IMR-90 (cell line): Measurements from ENCODE around the gene SLF1. TPM values are rescaled to one million over a fixed set of nuclear protein-coding genes. Genes with fewer than 3 reads are reported as not detected.

ENCODE experiments used
- ATAC-seq: fragments of 200-7000 bp; cut with Tn5 transposase; 2 replicates; pipeline ENCODE4 v1.9.1; 2020; ENCODE audit warnings: low read depth, mild to moderate bottlenecking, moderate library complexity
- BruUV-seq: library from RNA; stranded (reverse); fragments of 400-500 nt; replicated peaks from 2 replicates; lab custom pipeline; 2021; lab: Mats Ljungman, UMichigan
- CTCF ChIA-PET: fragments of 300-600 bp; formaldehyde crosslinking; extraction: SDS; loops from one replicate; lab custom pipeline; 2021; ENCODE audit warnings: antibody characterized with exemption; lab: Yijun Ruan, JAX
- POLR2A ChIA-PET: fragments of 300-600 bp; sonication (Branson Sonifier 250); formaldehyde crosslinking; loops from one replicate; lab custom pipeline; 2022; ENCODE audit warnings: antibody characterized with exemption; ENCODE audit not compliant: unreplicated experiment; lab: Charles Lee
- DNase-seq: peaks from one replicate; pipeline ENCODE4 v3.0.0; 2013
- H2AFZ ChIP-seq: replicated peaks from 2 replicates; pipeline ENCODE3; 2013; ENCODE audit warnings: low read length, mild to moderate bottlenecking; ENCODE audit not compliant: poor library complexity
- H2AK5ac ChIP-seq: 2 replicates; pipeline ENCODE4 v1.6.1; 2013; ENCODE audit warnings: low read depth, low read length, inconsistent platforms
- H2AK9ac ChIP-seq: replicated peaks from 2 replicates; pipeline ENCODE3; 2013; ENCODE audit warnings: mild to moderate bottlenecking, low read depth, low read length, moderate library complexity; ENCODE audit not compliant: poor library complexity
- H2BK120ac ChIP-seq: 2 replicates; pipeline ENCODE4 v1.6.1; 2013; ENCODE audit warnings: low read depth, low read length, inconsistent platforms
- H2BK15ac ChIP-seq: 3 replicates; pipeline ENCODE4 v1.6.1; 2013; ENCODE audit warnings: low read depth, low read length, inconsistent platforms
- H2BK20ac ChIP-seq: 2 replicates; pipeline ENCODE4 v1.6.1; 2013; ENCODE audit warnings: low read depth, mild to moderate bottlenecking, inconsistent platforms, low read length, moderate library complexity
- H2BK5ac ChIP-seq: 2 replicates; pipeline ENCODE4 v1.6.1; 2013; ENCODE audit warnings: mild to moderate bottlenecking, low read depth, low read length, inconsistent platforms; ENCODE audit not compliant: poor library complexity, severe bottlenecking
- H3K14ac ChIP-seq: replicated peaks from 2 replicates; pipeline ENCODE4 v1.6.1; 2013; ENCODE audit warnings: low read depth, low read length, inconsistent platforms
- H3K18ac ChIP-seq: 2 replicates; pipeline ENCODE4 v1.6.1; 2013; ENCODE audit warnings: low read depth, low read length, control low read depth
- H3K23ac ChIP-seq: 2 replicates; pipeline ENCODE4 v1.6.1; 2013; ENCODE audit warnings: low read depth, low read length, inconsistent platforms
- H3K27ac ChIP-seq: 2 replicates; pipeline ENCODE4 v1.5.1; 2013; ENCODE audit warnings: mild to moderate bottlenecking, control low read depth, low read length; ENCODE audit not compliant: insufficient read depth
- H3K27me3 ChIP-seq: 2 replicates; pipeline ENCODE4 v1.6.1; 2013; ENCODE audit warnings: low read length; ENCODE audit not compliant: control insufficient read depth, insufficient read depth
- H3K36me3 ChIP-seq: 2 replicates; pipeline ENCODE4 v1.6.1; 2013; ENCODE audit warnings: low read length, mixed read lengths; ENCODE audit not compliant: control insufficient read depth, insufficient read depth
- H3K4ac ChIP-seq: 2 replicates; pipeline ENCODE4 v1.6.1; 2013; ENCODE audit warnings: low read depth, low read length, inconsistent platforms
- H3K4me1 ChIP-seq: 2 replicates; pipeline ENCODE4 v1.6.1; 2013; ENCODE audit warnings: low read length, mixed read lengths; ENCODE audit not compliant: control insufficient read depth, insufficient read depth
- H3K4me2 ChIP-seq: 2 replicates; pipeline ENCODE4 v1.6.1; 2013; ENCODE audit warnings: low read depth, mild to moderate bottlenecking, control low read depth, low read length, moderate library complexity
- H3K4me3 ChIP-seq: 2 replicates; pipeline ENCODE4 v1.5.1; 2013; ENCODE audit warnings: low read depth, mild to moderate bottlenecking, control low read depth, low read length, moderate library complexity; ENCODE audit not compliant: insufficient read depth
- H3K56ac ChIP-seq: 2 replicates; pipeline ENCODE4 v1.6.1; 2013; ENCODE audit warnings: low read length, inconsistent platforms; ENCODE audit not compliant: insufficient read depth; ENCODE audit errors: extremely low read depth
- H3K79me1 ChIP-seq, 2 experiments: 2 replicates each; pipeline ENCODE4 v1.6.1; 2013; ENCODE audit warnings: low read length in 2 of 2, inconsistent platforms in 1 of 2, low read depth in 1 of 2
- H3K9ac ChIP-seq: 2 replicates; pipeline ENCODE4 v1.6.1; 2013; ENCODE audit warnings: low read depth, low read length, control low read depth
- H3K9me1 ChIP-seq: 2 replicates; pipeline ENCODE4 v1.6.1; 2013; ENCODE audit warnings: low read length, inconsistent platforms; ENCODE audit not compliant: insufficient read depth
- H3K9me3 ChIP-seq: 2 replicates; pipeline ENCODE4 v1.6.1; 2013; ENCODE audit warnings: low read length; ENCODE audit not compliant: control insufficient read depth, insufficient read depth
- H4K20me1 ChIP-seq: 2 replicates; pipeline ENCODE4 v1.6.1; 2013; ENCODE audit warnings: low read length, inconsistent platforms; ENCODE audit not compliant: insufficient read depth
- H4K5ac ChIP-seq: 2 replicates; pipeline ENCODE4 v1.6.1; 2013; ENCODE audit warnings: mild to moderate bottlenecking, low read depth, low read length, control low read depth
- H4K8ac ChIP-seq, 2 experiments: 2 replicates each; pipeline ENCODE4 v1.6.1; 2013; ENCODE audit warnings: low read depth in 2 of 2, low read length in 2 of 2, control low read depth in 1 of 2, inconsistent platforms in 1 of 2
- H4K91ac ChIP-seq: 2 replicates; pipeline ENCODE4 v1.6.1; 2013; ENCODE audit warnings: low read depth, low read length, inconsistent platforms; ENCODE audit not compliant: insufficient read depth
- CEBPB ChIP-seq: IDR thresholded peaks from 2 replicates; pipeline ENCODE4 v1.6.1; 2012; ENCODE audit warnings: low read depth, low read length, improper control_type of control experiment
- ELK1 ChIP-seq: fragments of 150-350 bp; IDR thresholded peaks from 2 replicates; pipeline ENCODE4 v1.6.1; 2016; ENCODE audit warnings: low read depth, mild to moderate bottlenecking, low read length, moderate library complexity, borderline replicate concordance
- FOS ChIP-seq: fragments of 150-350 bp; IDR thresholded peaks from 2 replicates; pipeline ENCODE4 v1.6.1; 2016; ENCODE audit warnings: low read depth, low read length
- MAZ ChIP-seq: IDR thresholded peaks from 2 replicates; pipeline ENCODE4 v1.6.1; 2012; ENCODE audit warnings: low read depth, mild to moderate bottlenecking, low read length, improper control_type of control experiment, moderate library complexity, borderline replicate concordance
- MXI1 ChIP-seq: IDR thresholded peaks from 2 replicates; pipeline ENCODE4 v1.6.1; 2012; ENCODE audit warnings: low read depth, mild to moderate bottlenecking, low read length, moderate library complexity, borderline replicate concordance
- POLR2A ChIP-seq: IDR thresholded peaks from 2 replicates; pipeline ENCODE4 v1.6.1; 2012; ENCODE audit warnings: mild to moderate bottlenecking, low read depth, low read length
- RCOR1 ChIP-seq: IDR thresholded peaks from 2 replicates; pipeline ENCODE4 v1.6.1; 2012; ENCODE audit warnings: mild to moderate bottlenecking, low read length, improper control_type of control experiment; ENCODE audit not compliant: insufficient replicate concordance
- RFX5 ChIP-seq: IDR thresholded peaks from 2 replicates; pipeline ENCODE4 v1.8.0; 2012; ENCODE audit warnings: low read depth, mild to moderate bottlenecking, low read length, moderate library complexity
- SMC3 ChIP-seq: fragments of 150-350 bp; IDR thresholded peaks from 2 replicates; pipeline ENCODE4 v1.6.1; 2016; ENCODE audit warnings: low read depth, mild to moderate bottlenecking, antibody characterized with exemption, low read length, moderate library complexity
- USF2 ChIP-seq: fragments of 150-350 bp; IDR thresholded peaks from 2 replicates; pipeline ENCODE4 v1.6.1; 2017; ENCODE audit warnings: mild to moderate bottlenecking, antibody characterized with exemption, low read length, low read depth
- WGBS, 2 experiments: methylation state at CpG; one replicate each; pipeline versions ENCODE4 v1.1.5 to v1.1.7; 2013; ENCODE audit warnings: missing lambda C conversion rate in 2 of 2; ENCODE audit not compliant: insufficient read length in 1 of 2; ENCODE audit errors: extremely low coverage in 2 of 2; 5-methylcytosine and 5-hydroxymethylcytosine counted together
- dilution Hi-C: fragments of 300-500 bp; cut with HindIII; formaldehyde crosslinking; loops from one replicate; pipeline ENCODE4 v1.14.3; 2018; ENCODE audit warnings: low sequenced_read_pairs; ENCODE audit not compliant: unreplicated experiment
- in situ Hi-C: fragments of 300-500 bp; cut with MboI; formaldehyde crosslinking; loops from 3 replicates; pipeline ENCODE4 v1.14.3; 2019; ENCODE audit warnings: low sequenced_read_pairs, inconsistent platforms, mixed read lengths
- intact Hi-C: fragments of 100-400 bp; cut with micrococcal nuclease; formaldehyde crosslinking; loops from 2 replicates; pipeline ENCODE4 v1.10.0; 2022
- polyA plus RNA-seq, 3 experiments: library from polyadenylated mRNA; depleted of rRNA; stranded (reverse); fragments of >200 nt; gene quantifications; 2 replicates each; pipeline ENCODE4 v1.2.3, GENCODE V29; 2012; ENCODE audit warnings: low replicate concordance in 1 of 3
- total RNA-seq: library from RNA; depleted of rRNA; stranded (reverse); fragments of >200 nt; gene quantifications from 2 replicates; pipeline ENCODE4 v1.2.3, GENCODE V29; 2012

Gene SLF1
- total and polyA plus RNA-seq, 2 of the 4 experiments (the other 2 are of a cell fraction): 1.9 to 3.4 TPM

GRCh38 chr5:94707359-94707758, 88.9 kb downstream of the SLF1 start:
- POLR2A ChIA-PET: no interaction called here
- H4K8ac ChIP-seq: no peak overlapping the region
- H4K5ac ChIP-seq: no peak overlapping the region
- H3K18ac ChIP-seq: no peak overlapping the region
- H3K79me1 ChIP-seq: no peaks in the 10 kb centered on the region
- H3K27me3 ChIP-seq: no peaks in the 10 kb centered on the region
- dilution Hi-C loops: no loop called here
- no peak overlapping the region for H3K9ac ChIP-seq
- H3K9me3 ChIP-seq: no peaks in the 10 kb centered on the region
- WGBS, 2 experiments: no CpG with 5 or more reads among the region's 2 CpGs
- no peak overlapping the region for H3K4me2 ChIP-seq
- no peak for ATAC-seq
- DNase-seq: peak; percentile 45
- H3K4me1 ChIP-seq: 0 out of 2 replicates have a peak, but pooled peaks cover 1% of the 10 kb centered on the region
- no peaks in the 10 kb centered on the region for H4K20me1 ChIP-seq
- H3K4ac ChIP-seq: no peak overlapping the region
- intact Hi-C loops: no loop called here
- no peak overlapping the region for H3K27ac ChIP-seq
- no peak overlapping the region for H2BK20ac ChIP-seq
- H4K91ac ChIP-seq: no peak overlapping the region
- CTCF ChIA-PET: no interaction called here
- no peaks in the 10 kb centered on the region for H3K9me1 ChIP-seq
- no peak overlapping the region for H3K23ac ChIP-seq
- no peak overlapping the region for H2BK120ac ChIP-seq
- H3K14ac ChIP-seq: no peak overlapping the region
- no peak for TF ChIP-seq MXI1
- TF ChIP-seq ELK1: no peak
- no peak for TF ChIP-seq CEBPB
- no peak for TF ChIP-seq POLR2A
- no peak for TF ChIP-seq RFX5
- TF ChIP-seq FOS: no peak
- no peak for TF ChIP-seq MAZ
- TF ChIP-seq RCOR1: no peak
- no peak for TF ChIP-seq SMC3
- TF ChIP-seq USF2: no peak
- H2BK15ac ChIP-seq: no peak overlapping the region
- in situ Hi-C loops: no loop called here
- H2AFZ ChIP-seq: no peak overlapping the region
- no TSS peak for BruUV-seq
- no peak overlapping the region for H3K56ac ChIP-seq
- H3K36me3 ChIP-seq: no peaks in the 10 kb centered on the region
- no peak overlapping the region for H2AK9ac ChIP-seq
- no peak overlapping the region for H3K4me3 ChIP-seq
- H2BK5ac ChIP-seq: no peak overlapping the region
- H2AK5ac ChIP-seq: no peak overlapping the region
